SU-DHL-6 (cell line): ENCODE results near the gene IKBKG.

Source experiments
- H2AFZ ChIP-seq: fragments of 200-600 bp; sonication (generic); 2 replicates; pipeline ENCODE4 v1.6.1; 2014; ENCODE audit warnings: low read depth, mild to moderate bottlenecking, moderate library complexity, mixed read lengths, antibody characterized with exemption, low read length; ENCODE audit not compliant: severe bottlenecking
- H3F3A ChIP-seq: fragments of 200-600 bp; shearing (Covaris generic); 2 replicates; pipeline ENCODE4 v1.6.0; 2016; ENCODE audit warnings: antibody characterized with exemption, mild to moderate bottlenecking; ENCODE audit not compliant: insufficient read depth
- H3K27ac ChIP-seq: fragments of 200-600 bp; sonication (generic); 2 replicates; pipeline ENCODE4 v1.5.1; 2016; ENCODE audit warnings: low read depth, mild to moderate bottlenecking, low read length, moderate library complexity, mixed read lengths
- H3K27me3 ChIP-seq: fragments of 200-600 bp; sonication (generic), shearing (Covaris generic); 2 replicates; pipeline ENCODE4 v1.6.0; 2014; ENCODE audit warnings: mild to moderate bottlenecking, low read length
- H3K36me3 ChIP-seq: fragments of 200-600 bp; sonication (generic); 2 replicates; pipeline ENCODE4 v1.6.1; 2014; ENCODE audit warnings: mild to moderate bottlenecking, low read length, mixed read lengths
- H3K4me2 ChIP-seq: fragments of 300-600, 200-600 bp; shearing (Covaris generic), sonication (generic); 2 replicates; pipeline ENCODE4 v1.6.0; 2014; ENCODE audit warnings: low read length, low read depth, mild to moderate bottlenecking; ENCODE audit not compliant: poor library complexity, severe bottlenecking
- H3K4me3 ChIP-seq: fragments of 200-600 bp; sonication (generic); 2 replicates; pipeline ENCODE4 v1.5.1; 2014; ENCODE audit warnings: antibody characterized with exemption, low read length, mild to moderate bottlenecking, mixed read lengths; ENCODE audit not compliant: insufficient read depth, poor library complexity, severe bottlenecking
- H3K79me2 ChIP-seq: fragments of 200-600 bp; sonication (generic); 2 replicates; pipeline ENCODE4 v1.6.1; 2014; ENCODE audit warnings: mild to moderate bottlenecking, low read length, moderate library complexity; ENCODE audit not compliant: insufficient read depth
- H3K9ac ChIP-seq: fragments of 200-600 bp; sonication (generic); 2 replicates; pipeline ENCODE4 v1.7.0; 2014; ENCODE audit warnings: mild to moderate bottlenecking, low read length
- H3K9me2 ChIP-seq: fragments of 200-600 bp; sonication (generic); replicated peaks from 2 replicates; pipeline ENCODE4 v1.6.1; 2014; ENCODE audit warnings: low read length; ENCODE audit not compliant: insufficient read depth
- H3K9me3 ChIP-seq: fragments of 200-600 bp; sonication (generic); 2 replicates; pipeline ENCODE4 v1.6.1; 2014; ENCODE audit warnings: low read length, mixed read lengths; ENCODE audit not compliant: insufficient read depth
- H4K20me1 ChIP-seq: fragments of 200-600 bp; sonication (generic); 2 replicates; pipeline ENCODE4 v1.6.1; 2014; ENCODE audit warnings: low read depth, mild to moderate bottlenecking, antibody characterized with exemption, low read length, moderate library complexity, mixed read lengths
- EZH2phosphoT487 ChIP-seq: fragments of 200-600 bp; sonication (generic), shearing (Covaris generic); conservative IDR thresholded peaks from 2 replicates; pipeline ENCODE4 v1.6.1; 2018; ENCODE audit warnings: mild to moderate bottlenecking, antibody characterized with exemption, low read length, moderate library complexity, mixed read lengths
- TF ChIP-seq, protein P1 (sequence below): fragments of 200-600 bp; sonication (generic); IDR thresholded peaks from one replicate; pipeline ENCODE4 v1.5.1; 2017; ENCODE audit warnings: antibody characterized with exemption, mild to moderate bottlenecking, low read length, moderate library complexity; ENCODE audit not compliant: insufficient read depth, poor library complexity, severe bottlenecking

IKBKG gene

GRCh38 chrX:154599531-154599930 is 52.1 kb downstream of the IKBKG start:
- Histone ChIP-seq H4K20me1 (no peaks in the 10 kb centered on the region), H3F3A (no peaks in the 10 kb centered on the region), H3K36me3 (no peaks in the 10 kb centered on the region), H3K9ac (no peak overlapping the region), H3K4me2 (no peak overlapping the region), H3K79me2 (no peaks in the 10 kb centered on the region), H3K27me3 (no peaks in the 10 kb centered on the region), H3K4me3 (no peak overlapping the region), H3K9me3 (no peaks in the 10 kb centered on the region), H3K27ac (no peak overlapping the region), H2AFZ (no peak overlapping the region), H3K9me2 (no peaks in the 10 kb centered on the region)
- no peak for TF ChIP-seq EZH2phosphoT487
- TF ChIP-seq, protein P1, sequence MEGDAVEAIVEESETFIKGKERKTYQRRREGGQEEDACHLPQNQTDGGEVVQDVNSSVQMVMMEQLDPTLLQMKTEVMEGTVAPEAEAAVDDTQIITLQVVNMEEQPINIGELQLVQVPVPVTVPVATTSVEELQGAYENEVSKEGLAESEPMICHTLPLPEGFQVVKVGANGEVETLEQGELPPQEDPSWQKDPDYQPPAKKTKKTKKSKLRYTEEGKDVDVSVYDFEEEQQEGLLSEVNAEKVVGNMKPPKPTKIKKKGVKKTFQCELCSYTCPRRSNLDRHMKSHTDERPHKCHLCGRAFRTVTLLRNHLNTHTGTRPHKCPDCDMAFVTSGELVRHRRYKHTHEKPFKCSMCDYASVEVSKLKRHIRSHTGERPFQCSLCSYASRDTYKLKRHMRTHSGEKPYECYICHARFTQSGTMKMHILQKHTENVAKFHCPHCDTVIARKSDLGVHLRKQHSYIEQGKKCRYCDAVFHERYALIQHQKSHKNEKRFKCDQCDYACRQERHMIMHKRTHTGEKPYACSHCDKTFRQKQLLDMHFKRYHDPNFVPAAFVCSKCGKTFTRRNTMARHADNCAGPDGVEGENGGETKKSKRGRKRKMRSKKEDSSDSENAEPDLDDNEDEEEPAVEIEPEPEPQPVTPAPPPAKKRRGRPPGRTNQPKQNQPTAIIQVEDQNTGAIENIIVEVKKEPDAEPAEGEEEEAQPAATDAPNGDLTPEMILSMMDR, result no peak

DNA sequence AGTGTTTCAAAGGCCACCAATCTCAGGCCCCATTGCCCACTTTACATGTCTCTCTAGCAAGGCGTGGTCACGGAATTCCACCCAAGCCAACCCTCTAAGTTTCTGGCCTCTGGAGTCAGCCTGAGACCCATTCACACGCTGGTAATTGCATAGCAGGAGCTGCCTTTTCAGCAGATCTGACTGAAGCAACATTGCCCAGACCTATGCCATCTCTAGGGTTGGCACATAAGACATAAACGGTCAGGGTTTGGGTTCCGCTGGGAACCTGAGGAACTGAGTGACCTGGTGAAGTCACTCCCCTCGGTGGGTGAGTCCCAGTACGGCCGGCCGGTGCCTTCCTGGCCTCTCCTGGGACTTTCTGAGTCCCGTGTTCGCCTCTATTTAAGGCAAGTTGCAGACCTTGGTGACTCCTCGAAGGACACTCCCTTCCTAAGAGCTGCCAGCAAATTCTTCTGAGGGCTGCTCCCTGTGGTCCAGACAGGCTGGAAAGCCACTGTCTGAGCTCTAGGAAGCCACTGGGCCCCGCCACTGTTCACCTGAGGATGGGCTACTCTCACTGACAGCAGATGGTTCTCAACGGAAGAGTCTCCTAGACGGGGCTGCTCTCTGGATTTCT is 53.4 kb downstream of the IKBKG start:
- no peaks in the 10 kb centered on the region for H3K79me2 ChIP-seq
- H3K27ac ChIP-seq, result no peak overlapping the region
- H3K4me3 ChIP-seq, result no peak overlapping the region
- TF ChIP-seq EZH2phosphoT487, result no peak
- TF ChIP-seq, protein P1, result no peak
- no peaks in the 10 kb centered on the region for H3K27me3 ChIP-seq
- H3F3A ChIP-seq, result no peaks in the 10 kb centered on the region
- no peak overlapping the region for H2AFZ ChIP-seq
- no peaks in the 10 kb centered on the region for H4K20me1 ChIP-seq
- H3K9ac ChIP-seq, result no peak overlapping the region
- H3K9me2 ChIP-seq, result no peaks in the 10 kb centered on the region
- H3K4me2 ChIP-seq, result no peak overlapping the region
- no peaks in the 10 kb centered on the region for H3K9me3 ChIP-seq
- H3K36me3 ChIP-seq, result no peaks in the 10 kb centered on the region

GRCh38 chrX:154602226-154602625 is 54.8 kb downstream of the IKBKG start:
- Histone ChIP-seq H3K9me3 (no peaks in the 10 kb centered on the region), H4K20me1 (no peaks in the 10 kb centered on the region), H3F3A (no peaks in the 10 kb centered on the region), H3K79me2 (no peaks in the 10 kb centered on the region), H3K27ac (no peak overlapping the region), H3K36me3 (no peaks in the 10 kb centered on the region), H3K9ac (no peak overlapping the region), H3K4me2 (no peak overlapping the region), H2AFZ (no peak overlapping the region), H3K4me3 (no peak overlapping the region), H3K27me3 (no peaks in the 10 kb centered on the region), H3K9me2 (no peaks in the 10 kb centered on the region)
- TF ChIP-seq, protein P1, result no peak
- no peak for TF ChIP-seq EZH2phosphoT487
